Stimulated activated CD4-positive, alpha-beta T cell treated with anti-CD3 and anti-CD28 coated beads, Interleukin-4, amount 100 ng/mL, for 24 hours (primary cell): ENCODE data around the gene DDIAS.
A peak's percentile ranks its signal among the peaks of the same experiment; 100 is the strongest.
"Not testable (repeated sequence)": the region's sequence is repeated elsewhere in the genome, so short reads cannot be mapped to it uniquely, and the experiment has no call there.

ENCODE experiments used
- DNase-seq: peaks from one replicate; pipeline ENCODE4 v3.0.0-alpha.2; 2020

Gene DDIAS

DNA sequence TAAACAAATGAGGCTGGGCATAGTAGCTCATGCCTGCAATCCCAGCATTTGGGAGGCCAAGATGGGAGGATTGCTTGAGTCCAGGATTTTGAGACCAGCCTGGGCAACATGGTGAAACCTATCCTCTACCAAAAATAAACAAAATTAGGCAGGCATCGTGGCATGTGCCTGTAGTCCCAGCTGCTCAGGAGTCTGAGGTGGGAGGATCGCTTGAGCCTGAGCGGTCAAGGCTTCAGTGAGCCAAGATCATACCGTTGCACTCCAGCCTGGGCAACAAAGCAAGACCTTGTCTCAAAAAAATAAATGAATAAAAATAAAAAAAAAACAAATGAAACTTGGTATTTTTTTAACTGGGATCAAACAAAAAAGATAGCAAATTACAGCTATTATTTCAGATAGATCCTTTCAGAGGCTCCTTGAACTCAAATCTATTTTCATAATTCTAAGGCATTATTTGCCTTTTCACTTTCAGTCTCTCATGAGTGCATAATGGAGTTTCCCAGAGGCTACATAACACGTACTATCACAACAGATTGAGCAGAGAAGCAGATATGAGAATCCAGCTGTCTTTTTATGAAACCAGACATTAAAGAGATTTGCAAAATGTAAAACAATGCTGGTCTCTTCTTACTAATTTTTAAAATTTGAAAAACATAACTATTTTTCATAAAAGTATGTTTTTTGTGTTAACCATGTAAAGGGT lies 23.1 kb downstream of the DDIAS start:
- DNase-seq: no peak

DNA sequence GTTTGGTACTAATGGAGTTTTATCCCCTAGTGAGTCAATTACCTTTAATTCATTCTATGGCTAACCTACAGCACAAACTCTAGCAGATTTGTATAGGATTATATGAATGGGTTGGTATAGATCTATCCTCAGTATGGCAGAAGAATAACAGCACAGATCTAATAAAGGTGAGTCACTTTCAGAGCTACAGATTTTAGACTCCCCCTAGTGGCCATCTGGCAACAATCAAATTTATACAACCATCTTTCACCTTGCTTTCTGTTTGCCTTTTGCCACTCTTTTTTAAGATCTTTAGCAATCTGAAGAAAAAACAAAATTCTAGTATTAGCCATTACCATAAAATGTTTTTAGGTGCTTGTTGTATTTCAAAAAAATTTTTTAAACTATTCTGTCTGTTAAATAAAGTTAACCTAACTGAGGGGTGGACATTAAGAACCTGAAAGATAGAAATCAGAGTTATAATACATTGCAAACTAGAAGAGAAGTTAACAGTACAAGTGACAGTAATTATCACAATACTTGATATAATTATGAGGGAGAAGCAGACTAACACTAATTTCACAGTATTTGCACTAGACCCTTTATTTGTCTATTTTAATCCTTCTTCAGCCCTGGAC lies 25.8 kb downstream of the DDIAS start:
- peak; percentile 44 for DNase-seq

DNA sequence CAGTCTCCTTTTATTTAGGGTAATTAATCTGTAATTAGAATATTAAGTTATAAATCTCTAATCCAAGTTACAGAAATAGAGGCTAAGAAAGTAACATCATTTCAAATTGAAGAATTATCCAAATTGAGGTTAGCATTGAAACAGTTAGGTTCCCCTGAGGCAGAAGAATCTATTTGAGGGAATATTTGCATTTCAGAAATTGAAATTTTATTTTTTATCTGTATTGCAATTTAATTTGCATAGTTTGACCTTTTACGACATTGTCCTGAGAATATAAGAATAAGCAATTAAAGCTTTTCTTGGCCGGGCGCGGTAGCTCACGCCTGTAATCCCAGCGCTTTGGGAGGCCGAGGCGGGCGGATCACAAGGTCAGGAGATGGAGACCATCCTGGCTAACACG lies 27.6 kb downstream of the DDIAS start:
- DNase-seq: no peak

DNA sequence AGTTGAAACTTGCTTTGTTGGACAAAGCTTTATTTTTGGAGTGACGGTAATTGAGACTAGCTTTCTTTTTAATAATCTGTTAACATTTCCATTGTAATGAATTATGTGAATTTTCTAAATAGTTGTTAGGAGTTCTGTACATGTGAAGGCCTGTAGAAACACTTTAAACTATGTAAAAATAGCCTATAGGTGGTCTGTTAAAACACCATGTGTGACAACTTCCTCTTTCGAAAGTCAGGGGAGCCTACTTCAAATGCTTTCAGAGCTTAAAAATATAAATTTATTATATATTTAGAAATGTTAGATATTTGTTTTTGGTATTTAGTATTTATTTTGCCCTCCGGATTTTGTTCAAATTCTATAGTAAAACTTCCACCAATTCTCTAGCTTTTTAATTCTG lies 28.7 kb downstream of the DDIAS start:
- DNase-seq: no peak

DNA sequence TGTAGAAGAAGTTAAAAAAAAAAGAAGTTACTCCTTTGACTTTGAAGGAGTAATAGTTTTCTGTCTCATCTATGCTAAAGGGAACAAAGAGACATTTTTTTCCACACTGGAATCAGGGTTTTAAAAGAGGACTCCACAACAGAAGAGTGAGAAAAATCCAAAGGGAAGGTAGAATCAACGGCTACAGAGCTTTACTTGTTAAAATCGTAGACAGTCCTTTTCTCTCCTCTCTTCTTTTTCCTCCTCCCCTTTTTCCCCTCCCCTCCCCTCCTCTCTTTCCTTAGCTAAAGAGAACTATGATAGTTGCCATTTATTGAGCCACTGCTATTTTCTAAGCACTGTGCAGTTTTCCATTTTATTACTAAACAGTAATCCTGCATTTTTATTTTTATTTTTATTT lies 29.2 kb downstream of the DDIAS start:
- no peak for DNase-seq

DNA sequence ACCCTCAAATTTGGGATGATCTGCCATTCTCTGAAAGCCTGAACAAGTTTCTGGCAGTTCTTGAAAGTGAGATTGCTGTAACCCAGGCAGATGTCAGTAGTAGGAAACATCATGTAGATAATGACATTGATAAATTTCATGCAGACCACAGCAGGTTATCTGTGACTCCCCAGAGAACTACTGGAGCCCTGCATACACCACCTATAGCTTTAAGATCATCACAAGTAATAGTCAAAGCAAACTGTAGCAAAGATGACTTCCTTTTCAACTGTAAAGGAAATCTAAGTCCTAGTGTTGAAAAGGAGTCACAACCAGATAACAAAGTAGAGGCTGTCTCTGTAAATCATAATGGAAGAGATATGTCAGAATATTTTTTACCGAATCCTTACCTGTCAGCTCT lies 31.0 kb downstream of the DDIAS start:
- DNase-seq: no peak

DNA sequence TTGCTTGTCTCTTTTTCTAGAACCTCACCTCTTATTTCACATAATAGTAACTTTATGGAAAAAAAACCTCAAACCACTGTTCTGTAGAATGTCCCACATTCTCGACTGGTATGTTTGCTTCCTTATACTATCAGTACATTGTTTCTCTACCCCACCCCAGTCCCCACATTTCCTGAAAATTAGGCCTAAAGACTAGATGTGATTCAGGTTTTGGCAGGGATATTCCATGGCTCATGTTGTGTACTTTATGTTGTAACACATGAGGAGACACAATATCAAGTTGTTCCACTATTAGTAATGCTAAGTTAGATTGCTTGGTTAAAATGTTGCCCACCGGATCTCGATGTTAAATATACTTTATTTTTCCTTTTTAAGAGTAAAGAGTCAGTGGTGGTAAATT lies 34.7 kb downstream of the DDIAS start:
- DNase-seq: no peak

DNA sequence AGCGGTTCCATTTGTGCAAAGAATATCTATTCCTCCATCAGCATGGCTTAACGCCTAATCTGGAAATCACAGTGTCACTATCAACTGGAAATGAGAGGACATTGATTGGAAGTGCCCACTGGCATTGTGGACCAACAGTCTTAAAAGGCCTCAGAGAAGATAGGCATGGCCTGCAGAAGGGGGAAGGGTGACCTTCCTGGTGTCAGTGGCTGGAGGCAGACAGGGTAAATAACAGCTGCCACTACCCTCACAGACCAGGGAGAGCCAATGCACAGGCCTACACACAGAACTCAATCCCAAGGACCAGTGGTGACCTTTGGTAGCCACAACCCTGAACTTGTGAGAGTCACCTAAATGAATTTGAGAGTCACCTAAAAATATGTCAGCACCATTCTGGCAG lies 36.0 kb downstream of the DDIAS start:
- DNase-seq: no peak

DNA sequence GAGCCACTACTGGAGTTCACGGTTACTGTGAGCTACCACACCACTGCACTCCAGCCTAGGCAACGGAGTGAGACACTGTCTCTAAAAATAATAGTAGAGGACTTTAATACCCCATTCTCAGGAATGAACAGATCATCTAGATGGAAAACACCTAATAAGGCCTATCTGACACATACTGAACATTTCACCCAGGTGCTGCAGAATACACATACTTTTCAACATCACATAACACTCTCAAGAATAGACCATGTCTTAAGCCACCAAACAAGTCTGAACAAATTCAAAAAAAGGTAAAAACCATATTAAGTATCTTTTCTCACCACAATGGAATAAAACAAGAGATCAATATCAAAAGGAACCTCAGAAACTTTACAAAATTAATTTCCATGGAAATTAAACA lies 37.9 kb downstream of the DDIAS start:
- DNase-seq: no peak

DNA sequence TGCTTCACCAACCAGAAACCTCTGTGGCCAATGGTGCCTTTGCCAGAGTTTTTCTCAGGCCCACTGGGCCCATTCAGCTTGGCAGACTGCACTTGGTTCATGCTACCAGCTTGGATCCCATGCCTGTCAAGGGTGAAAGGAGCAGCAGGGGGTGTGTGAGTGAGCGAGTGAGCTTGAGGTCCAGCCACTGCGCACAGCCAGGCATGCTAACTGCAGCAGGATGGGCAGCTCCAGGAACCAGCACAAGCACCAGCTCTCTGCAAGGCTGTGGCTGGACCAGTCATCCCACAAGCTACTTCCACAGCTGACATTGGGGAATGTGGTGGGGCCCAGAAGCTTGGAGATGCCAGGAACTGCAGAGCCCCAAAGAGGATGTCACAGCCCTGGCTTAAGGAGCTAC lies 40.8 kb downstream of the DDIAS start:
- no peak for DNase-seq

DNA sequence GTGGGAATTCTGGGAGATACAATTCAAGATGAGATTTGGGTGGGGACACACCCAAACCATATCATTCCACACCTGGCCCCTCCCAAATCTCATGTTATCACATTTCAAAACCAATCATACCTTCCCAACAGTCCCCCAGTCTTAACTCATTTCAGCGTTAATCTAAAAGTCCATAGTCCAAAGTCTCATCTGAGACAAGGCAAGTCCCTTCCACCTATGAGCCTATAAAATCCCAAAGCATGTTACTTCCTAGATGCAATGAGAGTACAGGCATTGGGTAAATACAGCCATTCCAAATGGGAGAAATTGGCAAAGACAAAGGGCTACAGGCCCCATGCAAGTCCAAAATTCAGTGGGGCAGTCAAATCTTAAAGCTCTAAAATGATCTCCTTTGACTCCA lies 41.9 kb downstream of the DDIAS start:
- not testable (repeated sequence) for DNase-seq

DNA sequence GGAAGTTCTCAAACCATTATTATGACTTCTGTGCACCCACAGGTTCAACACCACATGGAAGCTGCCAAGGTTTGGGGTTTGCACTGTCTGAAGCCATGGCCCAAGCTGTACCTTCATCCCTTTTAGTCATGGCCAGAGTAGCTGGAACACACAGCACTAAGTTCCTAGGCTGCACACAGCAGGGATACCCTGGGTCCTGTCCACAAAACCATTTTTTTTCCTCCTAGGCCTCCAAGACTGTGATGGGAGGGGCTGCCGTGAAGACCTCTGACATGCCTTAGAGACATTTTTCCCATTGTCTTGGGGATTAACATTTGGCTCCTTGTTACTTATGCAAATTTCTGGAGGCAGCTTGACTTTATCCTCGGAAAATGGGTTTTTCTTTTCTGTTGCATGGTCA lies 42.7 kb downstream of the DDIAS start:
- no peak for DNase-seq

DNA sequence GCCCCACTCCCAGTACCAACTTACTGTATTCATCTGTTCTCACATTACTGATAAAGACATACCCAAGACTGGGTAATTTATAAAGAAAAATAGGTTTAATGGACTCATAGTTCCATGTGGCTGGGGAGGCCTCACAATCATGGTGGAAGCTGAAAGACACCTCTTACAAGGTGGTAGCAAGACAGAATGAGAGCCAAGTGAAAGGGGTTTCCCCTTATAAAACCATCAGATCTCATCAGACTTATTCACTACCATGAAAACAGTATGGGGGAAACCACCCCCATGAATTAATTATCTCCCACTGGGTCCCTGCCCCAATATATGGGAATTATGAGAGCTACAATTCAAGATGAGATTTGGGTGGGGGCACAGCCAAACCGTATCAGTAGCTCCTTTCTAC lies 43.5 kb downstream of the DDIAS start:
- DNase-seq: not testable (repeated sequence)

DNA sequence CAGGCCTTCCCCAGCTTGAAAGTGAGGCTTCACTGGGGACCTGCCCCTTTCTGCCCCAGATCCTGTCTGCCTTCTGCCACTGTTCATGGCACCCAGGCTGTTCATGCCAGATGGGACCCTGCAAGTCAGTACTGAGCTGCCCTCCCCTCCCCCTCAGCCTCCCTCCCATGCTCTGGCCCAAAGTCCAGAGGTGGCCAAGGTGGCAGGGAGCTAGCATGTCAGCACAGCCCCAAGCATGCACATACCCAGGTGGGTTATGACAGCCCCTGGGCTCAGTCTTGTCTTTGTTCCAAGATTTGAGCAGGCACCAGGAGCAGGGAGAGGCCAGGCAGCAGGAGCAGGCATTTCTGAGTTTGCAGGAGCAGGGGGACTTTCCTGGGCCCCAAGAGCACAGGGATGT lies 44.1 kb downstream of the DDIAS start:
- DNase-seq: no peak

DNA sequence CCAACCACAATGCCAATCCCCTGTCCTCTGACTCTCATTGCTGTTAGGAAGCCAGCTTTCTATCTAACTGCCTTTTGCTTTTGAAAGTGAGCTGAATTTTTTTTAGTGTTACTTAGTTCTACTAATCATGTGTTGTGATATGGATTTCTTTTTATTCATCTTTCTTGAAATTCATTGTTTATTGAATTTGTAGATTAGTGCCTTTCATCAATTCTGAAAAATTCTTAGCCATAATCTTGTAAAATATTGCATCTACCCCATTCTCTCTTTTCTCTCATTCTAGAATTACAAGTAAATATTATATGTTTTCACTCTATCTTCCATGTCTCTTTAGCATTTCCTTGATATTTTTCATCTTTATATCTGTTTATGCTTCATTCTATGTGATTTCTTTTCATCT lies 47.8 kb downstream of the DDIAS start:
- DNase-seq: no peak

DNA sequence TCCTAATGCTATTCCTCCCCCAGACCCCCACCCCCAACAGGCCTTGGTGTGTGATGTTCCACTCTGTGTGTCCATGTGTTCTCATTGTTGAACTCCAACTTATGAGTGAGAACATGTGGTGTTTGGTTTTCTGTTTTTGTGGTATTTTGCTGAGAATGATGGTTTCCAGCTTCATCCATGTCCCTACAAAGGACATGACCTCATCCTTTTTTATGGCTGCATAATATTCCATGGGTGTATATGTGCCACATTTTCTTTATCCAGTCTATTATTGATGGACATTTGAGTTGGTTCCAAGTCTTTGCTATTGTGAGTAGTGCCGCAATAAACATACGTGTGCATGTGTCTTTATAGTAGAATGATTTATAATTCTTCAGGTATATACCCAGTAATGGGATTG lies 49.0 kb downstream of the DDIAS start:
- not testable (repeated sequence) for DNase-seq

DNA sequence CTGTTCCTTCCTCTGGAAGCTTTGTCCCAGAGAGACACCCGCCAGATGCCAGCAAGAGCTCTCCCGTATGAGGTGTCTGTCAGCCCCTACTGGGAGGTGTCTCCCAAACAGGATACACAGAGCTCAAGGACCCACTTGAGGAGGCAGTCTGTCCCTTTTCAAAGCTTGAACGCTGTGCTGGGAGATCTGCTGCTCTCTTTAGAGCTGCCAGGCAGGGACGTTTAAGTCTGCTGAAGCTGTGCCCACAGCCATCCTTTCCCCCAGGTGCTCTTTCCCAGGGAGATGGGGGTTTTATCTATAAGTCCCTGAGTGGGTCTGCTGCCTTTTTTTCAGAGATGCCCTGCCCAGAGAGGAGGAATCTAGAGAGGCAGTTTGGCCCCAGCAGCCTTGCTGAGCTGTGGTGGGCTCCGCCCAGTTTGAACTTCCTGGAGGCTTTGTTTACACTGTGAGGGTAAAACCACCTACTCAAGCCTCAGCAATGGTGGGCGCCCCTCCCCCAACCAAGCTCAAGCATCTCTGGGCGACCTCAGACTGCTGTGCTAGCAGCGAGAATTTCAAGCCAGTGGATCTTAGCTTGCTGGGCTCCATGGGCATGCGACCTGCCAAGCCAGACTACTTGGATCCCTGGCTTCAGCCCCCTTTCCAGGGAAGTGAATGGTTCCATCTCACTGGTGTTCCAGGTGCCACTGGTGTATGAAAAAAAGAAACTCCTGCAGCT lies 54.4 kb downstream of the DDIAS start:
- peak; percentile 43 for DNase-seq

DNA sequence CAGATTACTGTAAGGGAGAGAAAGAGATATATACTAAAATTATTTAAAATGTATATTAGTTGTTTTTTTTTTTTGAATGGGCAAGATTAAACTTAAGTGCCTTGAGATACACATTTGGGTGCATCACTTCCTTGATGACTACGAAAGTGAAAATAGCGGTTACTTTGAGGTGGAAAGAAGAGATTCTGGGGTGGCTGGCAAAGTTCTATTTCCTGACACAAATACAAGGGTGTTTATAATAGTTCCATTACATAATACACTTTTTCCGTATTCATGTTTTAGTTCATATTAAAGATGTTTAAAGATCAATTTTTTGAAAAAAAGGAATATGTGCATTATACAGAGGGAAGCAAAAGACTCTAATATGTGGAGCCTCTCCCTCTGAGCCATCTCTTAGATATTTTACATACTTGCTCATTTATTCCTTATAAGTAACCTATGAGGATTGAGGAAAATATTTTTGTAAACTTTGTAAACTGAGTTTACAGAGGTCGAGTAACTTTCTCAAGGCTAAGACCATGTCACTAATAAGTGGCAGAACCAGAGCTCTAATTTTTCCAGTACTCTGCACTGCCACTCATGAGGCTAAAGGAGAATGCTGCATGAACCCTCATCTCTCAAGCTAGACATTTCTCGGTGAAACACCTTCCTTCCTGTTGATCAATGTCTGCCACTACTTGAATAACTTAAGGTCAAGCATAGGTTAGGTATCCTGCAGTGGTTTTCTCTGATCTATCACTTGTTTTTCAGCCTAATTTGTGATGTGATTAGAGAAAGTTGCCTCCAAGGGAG lies 58.6 kb downstream of the DDIAS start:
- peak; percentile 44 for DNase-seq

DNA sequence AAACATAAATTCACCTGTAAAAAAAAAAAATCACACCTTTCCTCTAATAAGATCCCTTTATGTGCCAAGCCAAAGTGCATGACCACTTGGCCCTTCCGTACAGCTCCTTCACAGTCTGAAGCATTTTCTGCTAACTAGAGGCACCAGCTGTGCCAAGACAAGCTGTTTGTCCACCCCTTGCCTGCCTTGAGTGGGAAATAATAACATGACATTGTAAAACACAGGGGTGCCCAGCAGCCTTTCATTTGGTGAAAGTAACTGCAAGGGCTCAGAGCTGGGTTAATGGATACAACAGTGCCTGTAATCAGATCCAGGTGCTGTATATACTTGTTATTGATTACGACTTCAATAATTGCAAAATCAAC lies 59.2 kb downstream of the DDIAS start:
- DNase-seq: no peak

DNA sequence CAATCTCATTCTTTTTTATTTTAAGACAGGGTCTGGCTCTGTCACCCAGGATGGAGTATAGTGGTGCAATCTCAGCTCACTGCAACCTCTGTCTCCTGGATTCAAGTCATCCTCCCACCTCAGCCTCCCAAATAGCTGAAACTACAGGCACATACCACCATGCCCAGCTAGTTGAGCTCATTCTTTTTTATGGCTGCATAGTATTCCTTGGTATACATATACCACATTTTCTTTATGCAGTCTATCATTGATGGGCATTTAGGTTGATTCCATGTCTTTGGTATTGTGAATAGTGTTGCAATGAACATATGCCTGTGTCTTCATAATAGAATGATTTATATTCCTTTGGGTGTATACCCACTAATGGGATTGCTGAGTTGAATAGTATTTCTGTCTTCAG lies 60.5 kb downstream of the DDIAS start:
- not testable (repeated sequence) for DNase-seq

DNA sequence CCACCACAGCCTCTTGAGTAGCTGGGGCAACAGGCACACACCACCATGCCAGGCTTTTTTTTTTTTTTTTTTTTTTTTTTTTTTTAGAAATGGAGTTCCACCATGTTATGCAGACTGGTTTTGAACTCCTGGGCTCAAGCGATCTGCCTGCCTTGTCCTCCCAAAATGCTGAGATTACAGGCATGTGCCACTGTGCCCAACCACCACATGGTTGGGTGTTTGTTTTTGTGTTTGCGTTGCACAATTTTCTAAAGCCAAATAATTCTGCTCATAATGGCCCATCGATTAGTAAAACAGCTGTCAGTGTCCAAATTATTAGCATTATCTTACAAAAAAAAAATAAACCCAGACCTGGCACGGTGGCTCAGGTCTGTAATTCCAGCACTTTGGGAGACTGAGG lies 65.8 kb downstream of the DDIAS start:
- no peak for DNase-seq

DNA sequence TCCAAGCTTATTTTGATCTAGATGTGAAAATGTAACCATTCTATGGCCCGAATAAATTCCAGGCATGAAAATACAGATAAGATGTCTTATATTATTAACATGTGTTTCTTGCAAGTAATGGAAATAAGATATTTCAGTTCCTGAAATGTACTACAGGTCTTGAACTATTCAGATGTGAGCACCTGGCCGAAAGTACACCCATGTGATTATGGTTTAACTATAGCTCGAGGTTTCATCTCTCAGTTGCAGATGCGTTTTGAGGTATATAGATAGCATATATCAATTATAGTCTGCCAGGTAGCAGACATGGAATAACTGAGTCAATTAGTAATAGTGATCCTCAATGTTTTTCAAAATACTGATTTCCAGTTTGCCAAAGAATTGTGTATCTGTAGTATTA lies 68.3 kb downstream of the DDIAS start:
- DNase-seq: no peak

DNA sequence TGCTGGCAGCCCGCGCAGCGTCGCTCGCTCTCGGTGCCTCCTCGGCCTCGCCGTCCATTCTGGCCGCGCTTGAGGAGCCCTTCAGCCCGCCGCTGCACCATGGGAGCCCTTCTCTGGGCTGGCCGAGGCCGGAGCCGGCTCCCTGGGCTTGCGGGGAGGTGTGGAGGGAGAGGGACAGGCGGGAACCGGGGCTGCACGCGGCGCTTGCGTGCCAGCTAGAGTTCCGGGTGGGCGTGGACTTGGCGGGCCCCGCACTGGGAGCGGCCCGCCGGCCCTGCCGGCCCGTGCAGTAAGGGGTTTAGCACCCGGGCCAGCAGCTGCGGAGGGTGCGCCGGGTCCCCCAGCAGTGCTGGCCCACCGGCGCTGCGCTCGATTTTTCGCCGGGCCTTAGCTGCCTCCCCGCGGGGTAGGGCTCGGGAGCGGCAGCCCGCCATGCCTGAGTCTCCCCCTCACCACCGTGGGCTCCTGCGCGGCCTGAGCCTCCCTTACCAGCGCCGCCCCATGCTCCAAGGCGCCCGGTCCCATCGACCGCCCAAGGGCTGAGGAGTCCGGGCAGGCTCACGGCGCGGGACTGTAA lies 69.1 kb downstream of the DDIAS start:
- not testable (repeated sequence) for DNase-seq
